ENCODE measurements around the gene TMEM205.
"Not testable (repeated sequence)": the region's sequence is repeated elsewhere in the genome, so short reads cannot be mapped to it uniquely, and the experiment has no call there.

Gene TMEM205

DNA sequence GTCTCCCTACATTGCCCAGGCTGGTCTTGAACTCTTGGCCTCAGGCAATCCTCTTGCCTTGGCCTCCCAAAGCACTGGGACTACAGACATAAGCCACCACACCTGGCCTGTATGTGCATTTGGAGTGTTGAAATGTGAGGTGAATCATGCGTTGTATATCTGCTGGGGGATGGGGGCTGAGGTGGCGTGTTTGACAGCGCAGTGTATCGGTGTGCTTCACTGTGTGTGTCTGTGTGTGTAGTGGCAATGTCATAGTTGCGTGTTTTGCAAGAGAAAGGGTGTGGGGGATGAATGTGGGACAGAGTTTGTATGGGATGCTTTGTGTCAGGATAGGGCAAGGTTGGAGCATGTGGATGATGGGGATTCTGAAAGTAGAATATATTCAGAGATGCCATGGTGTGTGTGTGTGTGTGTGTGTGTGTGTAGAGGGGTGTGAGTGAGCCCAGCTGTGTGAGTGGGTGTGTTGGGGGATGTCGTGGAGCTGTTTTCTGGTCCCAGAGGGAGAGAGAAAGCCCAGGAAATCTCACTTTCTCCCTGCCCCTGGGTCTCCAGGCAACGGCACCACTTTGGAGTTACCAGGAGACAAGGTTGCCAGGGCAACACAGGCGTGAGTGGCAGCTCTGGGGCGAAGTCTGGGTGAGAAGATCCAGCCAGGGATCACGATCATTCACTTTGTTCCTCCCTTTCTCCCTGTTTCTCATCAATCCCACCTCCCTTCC, 27.3 kb upstream of the TMEM205 start:
- DNase-seq (ENCODE audit: low read depth): no peak

DNA sequence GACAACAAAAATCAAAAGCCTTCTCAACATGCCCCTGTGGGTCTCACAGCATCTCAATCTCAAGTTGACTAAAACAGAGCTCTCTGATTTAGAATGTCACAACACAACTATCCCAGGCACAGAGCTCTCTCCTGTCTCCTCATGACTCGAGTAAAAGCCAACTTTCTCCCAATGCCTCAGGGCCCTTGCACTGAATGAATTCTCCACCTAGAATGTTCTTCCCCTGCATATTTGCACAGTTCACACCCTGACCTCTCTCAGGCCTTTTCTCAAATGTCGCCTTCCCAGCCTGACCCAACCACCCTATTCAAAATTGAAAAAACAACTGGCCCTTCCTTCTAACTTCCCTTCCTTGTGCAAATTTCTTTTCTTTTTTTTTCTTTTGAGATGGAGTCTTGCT, 24.7 kb upstream of the TMEM205 start:
- no peak for DNase-seq (ENCODE audit: low read depth)

DNA sequence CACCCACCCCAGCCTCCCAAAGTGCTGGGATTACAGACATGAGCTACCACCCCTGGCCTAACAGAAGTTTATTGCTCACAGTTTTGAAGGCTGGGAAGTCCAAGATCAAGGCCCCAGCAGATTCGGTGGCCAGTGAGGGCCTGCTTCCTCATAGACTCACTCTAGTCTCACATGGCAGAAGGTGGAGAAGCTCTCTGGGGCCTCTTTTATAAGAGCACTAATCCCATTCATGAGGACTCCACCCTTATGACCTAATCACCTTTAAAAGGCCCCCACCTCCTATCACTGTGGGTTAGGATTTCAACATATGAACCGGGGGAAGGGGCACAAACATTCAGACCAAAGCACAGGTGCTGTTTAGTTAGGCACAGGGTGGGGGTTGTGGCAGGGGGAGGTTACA, 21.5 kb upstream of the TMEM205 start:
- no peak for DNase-seq (ENCODE audit: low read depth)

DNA sequence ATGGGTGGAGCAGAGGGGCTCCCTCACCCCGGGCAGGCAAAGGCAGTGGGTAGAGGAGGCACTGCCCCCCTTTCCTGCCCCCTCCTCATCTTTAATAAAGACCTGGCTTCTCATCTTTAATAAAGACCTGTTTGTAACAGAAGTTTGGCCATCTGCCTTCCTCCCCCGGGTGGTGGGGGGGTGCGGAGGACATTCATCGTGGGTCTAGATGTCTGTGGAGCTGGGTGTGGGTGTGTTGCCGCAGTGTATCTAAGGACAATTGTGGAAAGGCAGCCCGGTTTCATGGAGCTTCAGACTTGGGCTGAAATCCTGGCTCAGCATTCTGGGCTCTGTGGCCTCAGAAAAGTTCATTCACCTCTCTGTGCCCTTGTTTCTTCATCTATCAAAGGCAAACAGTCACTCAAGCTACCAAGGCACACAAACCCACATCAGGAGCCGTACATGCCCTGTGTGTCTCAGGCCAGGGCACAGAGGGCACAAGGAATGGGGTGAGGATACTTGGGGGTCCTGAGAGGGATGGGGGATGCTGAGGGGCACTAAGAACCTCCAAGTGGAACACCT, 19.6 kb upstream of the TMEM205 start:
- no peak for DNase-seq (ENCODE audit: low read depth)

DNA sequence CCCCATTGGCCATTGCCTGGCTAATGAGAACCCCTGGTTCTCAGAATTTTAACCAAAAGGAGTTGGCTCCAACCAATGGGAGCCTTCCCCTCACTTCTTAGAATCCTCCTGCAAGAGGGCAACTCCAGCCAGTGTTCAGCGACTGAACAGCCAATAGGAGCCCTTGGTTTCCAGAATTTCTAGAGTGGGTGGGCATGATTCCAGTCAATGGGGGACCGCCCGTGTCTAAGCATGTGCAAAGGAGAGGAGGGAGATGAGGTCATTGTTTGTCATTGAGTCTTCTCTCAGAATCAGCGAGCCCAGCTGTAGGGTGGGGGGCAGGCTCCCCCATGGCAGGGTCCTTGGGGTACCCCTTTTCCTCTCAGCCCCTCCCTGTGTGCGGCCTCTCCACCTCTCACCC, 18.9 kb upstream of the TMEM205 start:
- no peak for DNase-seq (ENCODE audit: low read depth)

DNA sequence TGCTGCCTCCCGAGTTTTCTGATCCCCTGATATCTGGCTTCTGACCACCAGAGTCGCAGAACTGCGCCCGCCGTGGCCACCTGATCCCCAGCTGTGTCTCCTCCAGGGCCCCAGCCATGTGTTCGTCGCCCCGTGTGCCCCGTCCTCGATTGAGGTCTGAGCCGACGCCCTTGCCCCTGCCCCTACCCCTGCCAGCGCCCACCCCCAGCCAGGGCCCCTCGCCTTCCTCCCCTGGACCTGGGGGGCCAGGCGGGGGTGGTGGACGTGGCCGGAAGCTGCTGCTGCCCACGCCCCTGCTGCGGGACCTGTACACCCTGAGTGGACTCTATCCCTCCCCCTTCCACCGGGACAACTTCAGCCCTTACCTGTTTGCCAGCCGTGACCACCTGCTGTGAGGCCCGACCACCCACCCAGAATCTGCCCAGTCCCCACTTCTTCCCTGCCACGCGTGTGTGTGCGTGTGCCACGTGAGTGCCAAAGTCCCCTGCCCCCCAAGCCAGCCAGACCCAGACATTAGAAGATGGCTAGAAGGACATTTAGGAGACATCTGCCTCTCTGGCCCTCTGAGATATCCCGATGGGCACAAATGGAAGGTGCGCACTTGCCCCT, 18.3 kb upstream of the TMEM205 start:
- no peak for DNase-seq (ENCODE audit: low read depth)

DNA sequence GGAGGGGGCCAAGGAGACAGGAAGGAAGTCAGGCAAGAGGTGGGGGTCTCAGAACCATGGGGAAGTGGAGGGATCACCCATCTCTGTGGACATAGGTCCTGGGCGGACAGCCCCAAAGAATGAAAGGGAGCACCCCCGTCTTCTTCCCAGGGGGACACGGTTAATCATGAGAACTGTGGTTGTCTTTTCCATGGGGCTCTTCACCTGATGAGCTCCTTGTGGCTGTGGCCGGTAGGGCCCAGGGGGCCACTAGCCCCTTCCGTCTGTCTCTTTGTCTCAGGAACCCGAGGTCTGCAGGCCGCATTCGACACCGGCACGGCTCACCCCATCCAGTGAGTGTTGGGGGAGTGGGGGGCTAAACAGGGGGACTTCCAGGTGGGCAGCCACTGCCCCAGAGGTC, 17.8 kb upstream of the TMEM205 start:
- DNase-seq (ENCODE audit: low read depth): no peak

DNA sequence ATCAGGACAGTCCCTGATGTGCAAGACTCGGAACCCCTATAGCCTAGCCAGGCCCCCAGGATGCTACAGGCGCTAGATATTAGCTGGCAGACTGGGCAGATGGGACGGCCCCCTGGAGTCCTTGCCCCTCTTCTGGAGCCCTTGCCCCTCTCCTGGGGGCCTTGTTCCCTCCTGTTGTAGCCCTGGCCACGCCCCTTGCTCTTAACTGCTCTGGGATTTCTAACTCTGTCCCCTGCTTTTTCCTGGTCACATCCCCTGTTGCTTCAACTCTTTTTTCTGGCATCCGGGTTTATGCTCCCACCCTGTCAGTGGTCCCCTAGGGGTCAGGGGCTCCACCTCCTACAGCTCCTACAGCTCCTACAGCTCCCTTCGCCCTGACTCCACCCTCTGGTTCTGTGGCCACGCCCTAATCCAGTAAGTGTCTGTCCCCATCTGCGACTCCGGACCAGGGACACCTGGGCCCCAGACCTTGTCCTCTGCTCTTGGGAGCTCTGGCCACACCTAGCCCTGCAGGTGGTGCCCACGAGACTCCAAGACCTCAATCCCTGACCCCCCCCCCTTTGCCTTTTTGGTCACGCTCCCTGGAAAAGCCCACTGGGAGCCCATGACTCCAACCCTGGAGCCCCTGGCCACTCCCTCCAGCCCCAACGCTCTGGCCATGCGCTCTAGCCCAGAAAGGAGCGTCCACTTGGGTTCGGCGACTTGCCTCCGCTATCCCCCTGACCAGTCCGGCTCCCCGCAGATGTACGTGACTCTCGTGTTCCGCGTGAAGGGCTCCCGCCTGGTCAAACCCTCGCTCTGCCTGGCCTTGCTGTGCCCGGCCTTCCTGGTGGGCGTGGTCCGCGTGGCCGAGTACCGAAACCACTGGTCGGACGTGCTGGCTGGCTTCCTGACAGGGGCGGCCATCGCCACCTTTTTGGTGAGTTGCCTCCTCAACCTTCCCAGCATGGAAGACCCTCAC, 16.0 kb upstream of the TMEM205 start:
- DNase-seq (ENCODE audit: low read depth): no peak

DNA sequence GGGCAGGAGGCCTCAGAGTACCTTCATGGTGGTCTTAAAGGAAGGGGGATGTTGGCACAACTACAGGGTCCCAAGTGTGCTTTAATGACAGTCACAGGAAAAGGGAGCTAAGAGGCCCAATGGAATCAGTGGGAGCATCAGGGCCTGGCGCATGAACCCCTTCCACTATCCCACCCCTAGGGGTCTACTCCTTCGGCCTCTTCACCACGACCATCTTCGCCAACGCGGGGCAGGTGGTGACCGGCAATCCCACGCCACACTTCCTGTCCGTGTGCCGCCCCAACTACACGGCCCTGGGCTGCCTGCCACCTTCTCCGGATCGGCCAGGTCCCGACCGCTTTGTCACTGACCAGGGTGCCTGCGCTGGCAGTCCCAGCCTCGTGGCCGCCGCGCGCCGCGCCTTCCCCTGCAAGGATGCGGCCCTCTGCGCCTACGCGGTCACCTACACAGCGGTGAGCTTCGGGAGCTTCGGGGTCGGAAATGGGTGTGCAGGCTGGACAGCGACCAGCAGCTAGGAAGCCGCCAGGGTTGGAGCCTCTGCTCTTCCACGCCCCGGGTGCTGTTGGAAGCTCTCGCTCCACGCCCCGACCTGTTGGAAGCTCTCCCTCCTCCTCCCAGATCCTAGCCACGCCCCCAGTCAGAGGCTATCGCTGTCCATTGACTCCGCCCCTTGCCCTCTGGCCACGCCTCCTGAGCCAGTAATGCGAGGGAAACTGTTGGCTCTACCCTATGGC, 15.1 kb upstream of the TMEM205 start:
- DNase-seq (ENCODE audit: low read depth): no peak

DNA sequence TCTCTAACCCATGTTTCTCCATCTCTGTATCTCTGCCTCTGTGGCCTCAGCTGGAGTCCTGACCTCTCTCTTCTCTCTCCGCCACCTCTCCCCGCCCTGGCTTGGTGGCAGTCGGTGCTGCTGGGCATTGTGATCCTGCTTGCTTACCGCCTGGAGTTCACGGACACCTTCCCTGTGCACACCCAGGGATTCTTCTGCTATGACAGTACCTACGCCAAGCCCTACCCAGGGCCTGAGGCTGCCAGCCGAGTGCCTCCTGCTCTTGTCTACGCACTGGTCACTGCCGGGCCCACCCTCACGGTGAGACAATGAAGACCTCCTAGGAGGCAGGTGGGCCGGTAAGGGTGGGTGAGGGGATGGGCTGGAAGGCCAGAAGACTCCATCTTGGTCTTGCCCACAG, 13.4 kb upstream of the TMEM205 start:
- DNase-seq (ENCODE audit: low read depth): no peak

DNA sequence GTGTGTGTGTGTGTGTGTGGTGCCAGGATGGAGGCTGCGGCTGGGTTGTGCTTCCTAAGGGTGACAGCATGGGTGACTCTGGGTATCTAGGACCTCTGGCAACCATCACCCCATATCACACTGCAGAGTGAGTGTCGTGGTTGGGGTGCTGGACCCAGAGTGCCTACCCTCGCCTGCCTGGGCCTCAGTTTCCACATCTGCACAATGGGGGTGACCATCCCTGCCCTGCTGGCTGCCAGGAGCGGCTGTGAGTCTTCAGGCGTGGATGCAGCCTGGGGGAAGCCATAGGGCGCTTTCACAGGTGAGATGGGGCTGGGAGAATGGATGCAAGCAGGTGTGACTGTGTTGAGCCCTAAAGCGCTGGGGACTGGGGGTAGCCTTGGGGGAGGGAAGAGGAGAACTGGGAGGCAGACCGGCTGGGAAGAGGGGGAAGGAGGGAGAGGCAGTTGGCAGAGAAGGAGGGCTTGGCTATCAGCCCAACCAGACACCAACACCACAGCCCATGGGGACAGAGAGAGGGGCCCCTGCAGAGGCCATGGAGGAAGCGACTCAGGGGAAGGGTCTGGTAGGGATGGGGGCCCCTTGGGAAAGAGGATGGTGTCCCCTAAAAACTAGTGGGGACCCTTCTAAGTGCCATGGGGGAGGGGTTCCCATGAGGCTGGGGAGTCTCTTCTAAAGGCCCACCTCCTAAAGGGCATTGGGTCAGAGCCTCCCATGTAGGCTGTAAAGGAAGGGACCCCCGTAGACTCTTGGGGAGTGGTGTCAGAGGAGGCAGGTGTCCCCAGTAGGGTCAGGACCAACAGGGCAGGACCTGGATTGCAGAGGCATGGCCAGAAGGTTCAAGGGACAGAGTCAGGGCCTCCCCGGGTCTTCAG, 10.8 kb upstream of the TMEM205 start:
- DNase-seq (ENCODE audit: low read depth): no peak

DNA sequence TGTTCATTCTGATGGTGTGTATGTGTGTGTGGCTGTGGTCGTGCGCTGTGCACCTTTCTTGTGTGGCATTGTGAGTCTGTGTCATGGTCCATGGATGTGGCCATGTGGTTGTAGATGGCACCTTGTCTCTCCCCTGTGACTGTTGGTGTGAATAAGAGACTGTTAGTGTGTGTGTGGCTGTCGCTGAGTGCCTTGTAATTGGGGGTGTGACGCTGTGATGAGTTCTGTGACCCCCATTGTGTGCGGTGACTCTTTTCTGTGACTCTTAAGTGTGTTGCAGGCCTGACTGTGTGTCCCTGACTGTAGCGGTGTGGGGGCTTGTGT, 10.0 kb upstream of the TMEM205 start:
- no peak for DNase-seq (ENCODE audit: low read depth)

DNA sequence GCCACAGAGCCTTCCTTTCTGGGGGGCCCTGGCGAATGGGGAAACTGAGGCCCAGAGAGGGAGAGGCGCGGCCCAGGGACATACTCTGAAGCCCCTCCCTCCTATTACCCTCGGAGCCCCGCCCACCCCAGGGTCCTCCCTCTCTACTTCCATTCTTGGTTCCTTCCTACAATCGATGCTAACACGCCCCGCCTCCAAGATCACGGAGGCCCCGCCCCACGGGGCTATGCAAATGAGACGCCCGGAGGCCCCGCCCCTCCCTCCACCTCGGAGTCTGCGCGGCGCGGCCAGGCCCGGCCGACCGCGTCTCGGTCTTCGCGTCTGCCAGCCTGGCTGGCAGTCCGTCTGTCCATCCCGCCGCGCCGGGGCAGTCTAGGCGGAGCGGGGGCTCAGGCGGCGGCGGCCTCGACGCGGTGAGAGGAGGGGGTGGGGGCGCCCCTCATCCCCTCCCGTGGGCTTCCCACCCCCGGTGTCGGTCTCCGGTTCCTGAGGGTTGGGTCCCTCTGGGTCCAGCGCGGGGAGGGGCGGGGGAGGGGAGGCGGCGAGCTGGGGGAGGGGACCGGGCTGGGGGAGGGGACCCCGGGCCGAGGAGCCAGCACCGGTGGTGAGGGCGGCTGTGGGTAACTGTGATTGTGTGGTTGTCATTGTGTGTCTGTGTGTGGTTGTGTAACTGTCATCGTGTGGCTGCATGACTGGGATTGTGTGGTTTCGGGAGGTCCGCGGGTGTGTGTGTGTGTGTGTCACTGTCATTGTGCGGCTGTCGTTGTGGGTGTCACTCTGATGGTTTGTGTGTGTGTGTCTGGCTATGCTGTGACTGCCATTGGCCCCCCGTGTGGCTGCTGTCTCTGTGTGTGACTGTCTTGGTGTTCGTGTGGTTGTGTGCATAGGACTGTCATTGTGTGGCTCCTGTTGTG, 9.3 kb upstream of the TMEM205 start, which contains the start of gene PLPPR2:
Gene PLPPR2 (plus strand): TSS at position 273 of the 914 bp plus-strand sequence. CDS start 2,242 bp downstream, outside the sequence.
- DNase-seq (ENCODE audit: low read depth): peak; percentile 80

DNA sequence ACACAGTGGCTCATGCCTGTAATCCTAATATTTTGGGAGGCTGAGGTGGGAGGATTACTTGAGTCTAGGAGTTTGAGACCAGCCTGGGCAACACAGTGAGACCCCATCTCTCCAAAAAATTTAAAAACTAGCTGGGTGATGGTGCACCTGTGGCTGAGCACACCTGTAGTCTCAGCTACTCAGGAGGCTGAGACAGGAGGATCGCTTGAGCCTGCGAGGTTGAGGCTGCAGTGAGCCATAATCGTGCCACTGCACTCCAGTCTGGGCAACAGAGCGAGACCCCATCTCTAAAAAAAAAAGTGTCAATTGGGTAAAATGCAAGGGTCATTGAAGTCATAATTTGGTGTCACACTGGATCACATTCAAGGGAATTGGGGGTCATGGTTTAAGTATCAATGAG, 8.0 kb upstream of the TMEM205 start:
- DNase-seq (ENCODE audit: low read depth): not testable (repeated sequence)

DNA sequence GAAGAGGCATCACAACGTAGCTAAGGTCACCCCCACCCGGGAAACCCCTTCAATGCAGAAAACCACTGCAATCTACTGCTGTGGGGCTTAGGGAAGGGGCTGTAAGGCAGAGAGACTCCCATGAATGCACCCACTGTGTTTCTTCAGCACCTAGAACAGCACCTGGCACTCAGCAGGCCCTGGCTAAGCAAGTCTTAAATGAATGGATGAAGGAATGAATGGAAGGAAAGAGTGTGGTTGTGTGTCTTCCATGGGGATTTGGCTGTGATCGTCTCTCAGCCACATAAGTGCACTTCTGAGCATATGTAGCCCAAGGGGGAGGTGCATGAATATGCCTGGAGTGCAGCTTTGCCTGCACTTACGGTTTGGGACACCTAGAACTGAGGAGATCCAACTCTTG, 3.1 kb upstream of the TMEM205 start:
- DNase-seq (ENCODE audit: low read depth): no peak

DNA sequence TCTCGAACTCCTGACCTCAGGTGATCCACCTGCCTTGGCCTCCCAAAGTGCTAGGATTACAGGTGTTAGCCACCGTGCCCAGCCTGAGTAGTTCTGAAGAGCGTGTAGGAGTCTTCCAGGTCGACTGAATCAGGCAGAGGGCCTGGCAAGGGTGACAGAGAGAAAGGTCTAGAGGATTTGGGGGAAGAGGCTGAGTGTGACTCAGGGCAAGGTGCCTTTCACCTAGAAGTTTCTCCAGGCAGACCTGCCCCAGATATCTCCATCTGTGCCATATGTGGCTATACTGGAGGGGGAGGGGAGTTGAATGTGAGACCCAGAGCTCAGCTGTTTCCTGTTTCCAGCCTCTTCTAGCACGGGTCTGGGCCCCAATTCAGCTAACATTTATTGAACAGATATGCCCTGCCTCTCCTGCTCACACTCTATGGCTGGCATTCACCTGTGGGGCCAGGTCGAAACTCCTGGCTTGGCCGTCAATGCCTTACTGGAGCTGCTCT, 1.5 kb upstream of the TMEM205 start:
- DNase-seq (ENCODE audit: low read depth): no peak

DNA sequence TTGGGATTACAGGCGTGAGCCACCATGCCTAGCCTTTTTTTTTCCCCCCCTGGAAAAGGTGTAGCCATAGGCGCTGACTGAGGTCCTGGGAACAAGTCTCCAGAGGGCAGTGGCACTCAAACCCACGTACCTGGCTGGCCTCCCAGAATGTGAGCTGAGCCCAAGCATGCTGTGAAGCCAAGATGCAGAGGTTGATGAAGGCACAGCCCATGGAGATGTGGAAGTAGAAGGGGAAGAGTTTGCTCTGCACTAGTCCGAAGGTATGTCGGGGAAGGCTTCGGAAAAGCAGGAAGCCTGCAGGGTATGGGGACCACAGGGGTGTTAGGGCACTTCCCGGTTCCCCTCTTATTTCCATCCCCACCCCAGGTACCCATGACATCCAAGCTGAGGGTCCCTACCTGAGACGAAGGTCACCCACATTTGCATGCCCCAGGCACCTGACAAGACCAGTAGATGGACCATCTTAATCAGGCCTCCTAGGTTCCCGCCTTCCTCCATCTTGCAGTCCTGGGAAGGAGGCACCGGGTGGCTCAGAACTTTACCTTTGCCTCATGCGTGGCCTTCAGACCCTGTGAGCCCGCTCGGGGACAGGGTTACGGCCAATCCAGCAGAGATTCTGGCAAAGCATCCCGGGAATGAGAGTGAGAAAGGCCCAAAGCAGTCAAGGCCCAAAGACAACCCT, 805 bp downstream of the TMEM205 start:
- DNase-seq (ENCODE audit: low read depth): no peak

DNA sequence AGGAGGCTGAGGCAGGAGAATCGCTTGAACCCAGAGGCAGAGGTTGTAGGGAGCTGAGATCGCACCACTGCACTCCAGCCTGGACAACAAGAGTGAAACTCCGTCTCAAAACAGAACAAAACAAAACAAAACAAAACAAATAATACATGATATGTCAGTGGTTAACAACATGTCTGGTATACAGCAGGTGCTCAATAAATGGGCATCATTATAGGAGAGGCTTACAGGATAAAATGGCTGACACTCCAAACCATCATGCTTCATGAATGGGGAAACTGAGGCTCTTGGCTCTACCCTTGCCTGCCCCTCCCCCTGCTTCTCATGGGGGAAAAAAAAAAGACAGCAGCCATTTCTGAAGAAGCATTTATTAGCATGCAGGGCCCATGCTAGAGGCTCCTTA, 3.6 kb downstream of the TMEM205 start:
- DNase-seq (ENCODE audit: low read depth): no peak

DNA sequence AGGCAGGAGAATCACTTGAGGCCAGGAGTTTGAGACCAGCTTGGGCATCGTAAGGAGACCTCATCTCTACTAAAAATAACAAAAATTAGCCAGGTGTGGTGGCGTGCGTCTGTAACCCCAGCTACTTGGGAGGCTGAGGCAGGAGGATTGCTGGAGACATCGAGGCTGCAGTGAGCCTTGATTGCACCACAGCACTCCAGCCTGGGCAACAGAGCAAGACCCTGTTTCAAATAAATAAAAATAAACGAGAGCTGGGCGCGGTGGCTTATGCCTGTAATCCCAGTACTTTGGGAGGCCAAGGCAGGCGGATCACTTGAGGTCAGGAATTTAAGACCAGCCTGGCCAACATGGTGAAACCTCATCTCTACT, 6.0 kb downstream of the TMEM205 start:
- DNase-seq (ENCODE audit: low read depth): not testable (repeated sequence)
